BE2C (cell line): Measurements from ENCODE around the gene POLA2.

Source experiments
- DNase-seq: peaks from one replicate; pipeline ENCODE4 v3.0.0-alpha.2; 2020
- H3K27me3 ChIP-seq: fragments of 250-450 bp; sonication (Bioruptor Pico); 2 replicates; pipeline ENCODE4 v1.5.1; 2020; ENCODE audit warnings: mild to moderate bottlenecking
- H3K36me3 ChIP-seq: fragments of 250-450 bp; sonication (Bioruptor Pico); 2 replicates; pipeline ENCODE4 v1.5.1; 2020; ENCODE audit warnings: mild to moderate bottlenecking
- H3K4me1 ChIP-seq: fragments of 250-450 bp; sonication (Bioruptor Pico); 2 replicates; pipeline ENCODE4 v1.5.1; 2020
- H3K4me3 ChIP-seq: 2 replicates; pipeline ENCODE4 v1.5.1; 2011; ENCODE audit warnings: low read depth, low read length
- H3K9me3 ChIP-seq: fragments of 250-450 bp; sonication (Bioruptor Pico); 2 replicates; pipeline ENCODE4 v1.5.1; 2020
- CTCF ChIP-seq: IDR thresholded peaks from 2 replicates; pipeline ENCODE4 v1.5.1; 2012; ENCODE audit warnings: mild to moderate bottlenecking, low read depth, low read length

The POLA2 gene

GRCh38 chr11:65301491-65302329 is 39.9 kb downstream of the POLA2 start:
- Histone ChIP-seq H3K4me3 (no peak overlapping the region), H3K4me1 (peaks cover 7% of the 10 kb centered on the region)
- DNase-seq = peak; percentile 53

GRCh38 chr11:65303555-65303954 is 41.8 kb downstream of the POLA2 start:
- Histone ChIP-seq H3K4me3 (no peak overlapping the region), H3K9me3 (no peaks in the 10 kb centered on the region), H3K4me1 (peaks cover 7% of the 10 kb centered on the region), H3K27me3 (no peaks in the 10 kb centered on the region), H3K36me3 (no peaks in the 10 kb centered on the region)
- TF ChIP-seq CTCF = no peak
- DNase-seq = no peak

More at GRCh38 chr11:65301491-65302329, 39.9 kb downstream of the POLA2 start:
- Histone ChIP-seq H3K27me3 (no peaks in the 10 kb centered on the region), H3K36me3 (no peaks in the 10 kb centered on the region), H3K9me3 (no peaks in the 10 kb centered on the region)
- no peak for TF ChIP-seq CTCF

- Histone ChIP-seq H3K36me3 (no peaks in the 10 kb centered on the region), H3K4me1 (peaks cover 12% of the 10 kb centered on the region)
- TF ChIP-seq CTCF = no peak
Measured at GRCh38 chr11:65304110-65304509, 42.3 kb downstream of the POLA2 start.

GRCh38 chr11:65304613-65305012 is 42.9 kb downstream of the POLA2 start:
- H3K36me3 ChIP-seq = no peaks in the 10 kb centered on the region
- H3K4me3 ChIP-seq = no peak overlapping the region
- H3K9me3 ChIP-seq = no peaks in the 10 kb centered on the region
- H3K27me3 ChIP-seq = no peaks in the 10 kb centered on the region
- no peak for DNase-seq
- H3K4me1 ChIP-seq = peaks cover 12% of the 10 kb centered on the region
- TF ChIP-seq CTCF = no peak

More at GRCh38 chr11:65304110-65304509, 42.3 kb downstream of the POLA2 start:
- no peaks in the 10 kb centered on the region for H3K27me3 ChIP-seq
- DNase-seq = no peak
- no peaks in the 10 kb centered on the region for H3K9me3 ChIP-seq
- no peak overlapping the region for H3K4me3 ChIP-seq

GRCh38 chr11:65305501-65306268 is 43.9 kb downstream of the POLA2 start:
- H3K9me3 ChIP-seq = no peaks in the 10 kb centered on the region
- H3K4me3 ChIP-seq = no peak overlapping the region
- no peaks in the 10 kb centered on the region for H3K36me3 ChIP-seq
- no peaks in the 10 kb centered on the region for H3K27me3 ChIP-seq
- H3K4me1 ChIP-seq = peaks cover 12% of the 10 kb centered on the region
- no peak for TF ChIP-seq CTCF
- DNase-seq = no peak
